ENCODE measurements around the gene LYST. TPM values are rescaled to one million over a fixed set of nuclear protein-coding genes. Genes with fewer than 3 reads are reported as not detected.
"Not testable (repeated sequence)": the region's sequence is repeated elsewhere in the genome, so short reads cannot be mapped to it uniquely, and the experiment has no call there.

LYST gene
- total and polyA plus RNA-seq, 4 experiments from 2014 or later, result 4.2 to 35.2 (median 21.0) TPM

GRCh38 chr1:235650341-235651169, 216.2 kb downstream of the LYST start:
- CTCF ChIA-PET (ENCODE audit: partially characterized antibody), result no interaction called here
- H3K4me1 ChIP-seq (ENCODE audit: insufficient read depth, low read length), result peaks cover 20% of the 10 kb centered on the region
- no peak for DNase-seq
- POLR2A ChIA-PET (ENCODE audit: partially characterized antibody), result no interaction called here
- Mint-ChIP-seq H3K4me1 (peaks cover 6 to 22% (median 15%) of the 10 kb centered on the region in 4 donors), H3K9me3 (peaks cover 0 to 23% (median 13%) of the 10 kb centered on the region in 8 donors), H3K4me3 (peak overlapping the region; percentile 47 to 80 (median 68)), H3K27ac (peak overlapping the region in 4 of 7 donors; percentile 31 to 79 (median 46)), H3K27me3 (peaks cover 38 to 46% of the 10 kb centered on the region in 2 donors), H3K36me3 (peaks cover 2 to 5% of the 10 kb centered on the region in 2 donors)
- no peaks in the 10 kb centered on the region for H3K9me3 ChIP-seq (ENCODE audit: control insufficient read depth in 1 of 2, low read length in 2 of 2)
- H3K36me3 ChIP-seq (ENCODE audit: insufficient read depth, low read length), result no peaks in the 10 kb centered on the region
- no peak overlapping the region for H3K4me3 ChIP-seq (ENCODE audit: low read length in 2 of 2)
- intact Hi-C loops (cut with micrococcal nuclease), result no loop called here
- no peak overlapping the region for H3K27ac ChIP-seq (ENCODE audit: low read depth, low read length)
- H3K27me3 ChIP-seq (ENCODE audit: insufficient read depth, low read length), result peaks cover 23% of the 10 kb centered on the region

GRCh38 chr1:235649368-235650163, 217.1 kb downstream of the LYST start, which contains the start of gene GNG4:
Gene GNG4 (minus strand): TSS chr1:235649784. CDS start chr1:235583838, 65,946 bp downstream.
- Mint-ChIP-seq H3K4me3 (peak within 1 kb of the TSS; percentile 84 to 93 (median 88)), H3K4me1 (peaks cover 6 to 26% (median 15%) of the 10 kb centered on the region in 4 donors), H3K27me3 (peaks cover 32 to 40% of the 10 kb centered on the region in 2 donors), H3K36me3 (peaks cover 2 to 5% of the 10 kb centered on the region in 2 donors), H3K9me3 (peaks cover 0 to 16% (median 10%) of the 10 kb centered on the region in 8 donors), H3K27ac (peak within 1 kb of the TSS in 6 of 7 donors; percentile 20 to 94 (median 88))
- peak within 1 kb of the TSS in 1 of 2 donors; percentile 32 for H3K4me3 ChIP-seq (ENCODE audit: low read length in 2 of 2)
- ChIA-PET CTCF (ENCODE audit: partially characterized antibody) (no interaction called here), POLR2A (ENCODE audit: partially characterized antibody) (interaction anchor here (0.9 to 1.5 kb wide), 3 partner anchors 9 to 145 kb away, joined by 3 to 5 read pairs (median 3); partner anchors contain the start of gene B3GALNT2)
- no peaks in the 10 kb centered on the region for H3K36me3 ChIP-seq (ENCODE audit: insufficient read depth, low read length)
- intact Hi-C loops (cut with micrococcal nuclease), result loop anchor here (5.0 kb wide), 1 partner anchor 218 kb away; the partner anchor contains the start of gene LYST
- H3K4me1 ChIP-seq (ENCODE audit: insufficient read depth, low read length), result peaks cover 20% of the 10 kb centered on the region
- H3K27ac ChIP-seq (ENCODE audit: low read depth, low read length), result no peak within 1 kb of the TSS
- H3K27me3 ChIP-seq (ENCODE audit: insufficient read depth, low read length), result peaks cover 23% of the 10 kb centered on the region
- peak in 4 of 5 donors; percentile 12 to 55 (median 32) for DNase-seq
- H3K9me3 ChIP-seq (ENCODE audit: control insufficient read depth in 1 of 2, low read length in 2 of 2), result no peaks in the 10 kb centered on the region

DNA sequence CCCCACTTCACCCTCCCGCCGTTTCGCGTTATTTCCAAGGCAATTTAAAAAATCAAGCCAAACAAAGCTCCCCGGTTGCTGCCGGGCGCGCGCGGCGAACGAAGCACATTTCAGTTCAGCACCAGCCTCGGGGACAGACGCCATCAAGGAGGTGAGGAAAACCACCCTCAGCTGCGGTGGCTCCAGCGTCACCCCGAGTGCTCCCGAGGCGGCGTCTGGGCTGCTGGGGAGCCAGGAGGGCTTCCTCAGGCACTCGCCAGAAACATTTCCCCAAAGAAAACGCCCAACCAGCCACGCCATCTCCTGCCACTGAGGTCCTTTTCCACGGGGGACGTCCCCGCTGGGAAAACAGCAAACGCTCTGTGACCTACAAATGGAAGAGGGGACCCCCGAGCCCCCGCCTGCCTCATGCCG, 217.7 kb downstream of the LYST start:
- peak overlapping the region in 6 of 7 donors; percentile 20 to 94 (median 88) for H3K27ac Mint-ChIP-seq
- no peak overlapping the region for H3K27ac ChIP-seq (ENCODE audit: low read depth, low read length)
- no peaks in the 10 kb centered on the region for H3K9me3 ChIP-seq (ENCODE audit: control insufficient read depth in 1 of 2, low read length in 2 of 2)
- H3K36me3 Mint-ChIP-seq, result peaks cover 2 to 3% of the 10 kb centered on the region in 2 donors
- H3K9me3 Mint-ChIP-seq, result peaks cover 0 to 13% (median 6%) of the 10 kb centered on the region in 8 donors
- intact Hi-C loops (cut with micrococcal nuclease), result loop anchor here (5.0 kb wide), 1 partner anchor 218 kb away; the partner anchor contains the start of gene LYST
- POLR2A ChIA-PET (ENCODE audit: partially characterized antibody), result interaction anchor here (0.9 to 1.5 kb wide), 3 partner anchors 9 to 145 kb away, joined by 3 to 5 read pairs (median 3); partner anchors contain the start of gene B3GALNT2
- CTCF ChIA-PET (ENCODE audit: partially characterized antibody), result no interaction called here
- peak overlapping the region; percentile 84 to 93 (median 88) for H3K4me3 Mint-ChIP-seq
- peak overlapping the region in 1 of 2 donors; percentile 32 for H3K4me3 ChIP-seq (ENCODE audit: low read length in 2 of 2)
- H3K4me1 Mint-ChIP-seq, result peaks cover 6 to 28% (median 17%) of the 10 kb centered on the region in 4 donors
- H3K36me3 ChIP-seq (ENCODE audit: insufficient read depth, low read length), result no peaks in the 10 kb centered on the region
- peaks cover 23% of the 10 kb centered on the region for H3K27me3 ChIP-seq (ENCODE audit: insufficient read depth, low read length)
- DNase-seq, result peak; percentile 50 to 79 (median 67)
- H3K4me1 ChIP-seq (ENCODE audit: insufficient read depth, low read length), result peaks cover 20% of the 10 kb centered on the region
- peaks cover 30 to 37% of the 10 kb centered on the region in 2 donors for H3K27me3 Mint-ChIP-seq

DNA sequence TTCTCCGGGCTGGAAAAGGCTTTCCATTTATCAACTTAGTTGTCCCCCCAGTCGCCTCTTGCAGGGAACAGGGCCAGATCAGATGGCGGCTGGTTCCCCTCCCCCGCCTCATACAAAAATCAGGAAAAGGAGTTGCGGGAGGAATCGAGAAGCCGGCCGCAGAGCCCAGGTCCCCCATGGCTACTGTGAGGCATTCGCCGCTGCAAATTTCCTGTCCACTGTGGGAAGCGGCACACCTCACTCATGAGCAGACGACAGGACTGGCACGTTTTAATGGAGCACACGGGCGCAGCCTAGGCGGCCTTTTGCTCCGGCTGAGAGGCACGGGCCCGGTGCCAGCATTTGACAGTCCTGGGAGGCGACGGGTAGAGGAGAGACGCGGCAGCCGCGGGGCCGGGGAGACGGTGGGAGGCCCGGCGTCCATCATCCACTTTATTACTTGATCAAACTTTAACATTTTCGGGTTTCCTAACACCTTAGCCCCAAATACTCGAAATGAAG, 218.2 kb downstream of the LYST start:
- H3K27me3 ChIP-seq (ENCODE audit: insufficient read depth, low read length), result peaks cover 23% of the 10 kb centered on the region
- Mint-ChIP-seq H3K27ac (peak overlapping the region in 5 of 7 donors; percentile 20 to 94 (median 86)), H3K9me3 (peaks cover 0 to 10% (median 3%) of the 10 kb centered on the region in 8 donors), H3K36me3 (peaks cover 0 to 2% of the 10 kb centered on the region in 2 donors), H3K4me3 (peak overlapping the region; percentile 84 to 93 (median 88)), H3K4me1 (peaks cover 7 to 32% (median 20%) of the 10 kb centered on the region in 4 donors), H3K27me3 (peaks cover 28 to 35% of the 10 kb centered on the region in 2 donors)
- H3K4me3 ChIP-seq (ENCODE audit: low read length in 2 of 2), result no peak overlapping the region
- peaks cover 21% of the 10 kb centered on the region for H3K4me1 ChIP-seq (ENCODE audit: insufficient read depth, low read length)
- no peaks in the 10 kb centered on the region for H3K9me3 ChIP-seq (ENCODE audit: control insufficient read depth in 1 of 2, low read length in 2 of 2)
- H3K27ac ChIP-seq (ENCODE audit: low read depth, low read length), result no peak overlapping the region
- ChIA-PET POLR2A (ENCODE audit: partially characterized antibody) (interaction anchor here (0.9 to 1.5 kb wide), 3 partner anchors 10 to 144 kb away, joined by 3 to 5 read pairs (median 3); partner anchors contain the start of gene B3GALNT2), CTCF (ENCODE audit: partially characterized antibody) (interaction anchor here (1.0 kb wide), 1 partner anchor 11 kb away, joined by 3 read pairs; no protein-coding TSS in a partner anchor)
- intact Hi-C loops (cut with micrococcal nuclease), result loop anchor here (5.0 kb wide), 1 partner anchor 219 kb away; the partner anchor contains the start of gene LYST
- H3K36me3 ChIP-seq (ENCODE audit: insufficient read depth, low read length), result no peaks in the 10 kb centered on the region
- no peak for DNase-seq

GRCh38 chr1:235647537-235647936, 219.2 kb downstream of the LYST start:
- CTCF ChIA-PET (ENCODE audit: partially characterized antibody), result interaction anchor here (1.0 kb wide), 1 partner anchor 10 kb away, joined by 3 read pairs; no protein-coding TSS in a partner anchor
- Mint-ChIP-seq H3K27ac (peak overlapping the region in 2 of 7 donors; percentile 59 to 86), H3K4me1 (peaks cover 16 to 41% (median 30%) of the 10 kb centered on the region in 4 donors), H3K27me3 (peaks cover 18 to 30% of the 10 kb centered on the region in 2 donors), H3K4me3 (peak overlapping the region in 1 of 8 donors; percentile 14)
- POLR2A ChIA-PET (ENCODE audit: partially characterized antibody); H3K36me3 ChIP-seq (ENCODE audit: insufficient read depth, low read length); DNase-seq; H3K9me3 Mint-ChIP-seq; H3K36me3 Mint-ChIP-seq; H3K9me3 ChIP-seq (ENCODE audit: control insufficient read depth in 1 of 2, low read length in 2 of 2); H3K27ac ChIP-seq (ENCODE audit: low read depth, low read length); H3K4me3 ChIP-seq (ENCODE audit: low read length in 2 of 2): not testable (repeated sequence)
- intact Hi-C loops (cut with micrococcal nuclease), result loop anchor here (5.0 kb wide), 1 partner anchor 220 kb away; the partner anchor contains the start of gene LYST
- H3K4me1 ChIP-seq (ENCODE audit: insufficient read depth, low read length), result peaks cover 30% of the 10 kb centered on the region
- peaks cover 23% of the 10 kb centered on the region for H3K27me3 ChIP-seq (ENCODE audit: insufficient read depth, low read length)

DNA sequence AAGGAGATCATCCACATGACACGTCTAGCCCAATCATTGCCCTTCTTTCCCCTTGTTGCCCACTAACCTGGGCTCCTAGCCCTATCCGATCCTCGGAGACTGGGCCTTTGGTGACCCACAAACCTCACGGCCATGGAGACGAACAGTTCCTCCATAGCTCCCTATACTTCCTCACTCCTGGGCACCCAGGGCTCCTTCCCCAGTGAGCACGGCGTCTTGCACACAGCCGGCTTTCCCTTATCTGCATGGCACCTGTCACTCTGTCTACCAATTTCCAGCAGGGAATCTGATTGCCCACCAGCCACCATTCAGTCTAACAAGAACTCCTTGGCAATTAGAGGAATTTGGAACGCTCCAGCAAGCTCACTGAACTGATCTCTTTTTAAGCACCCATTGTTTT, 220.2 kb downstream of the LYST start:
- Histone ChIP-seq H3K9me3 (ENCODE audit: control insufficient read depth in 1 of 2, low read length in 2 of 2) (no peaks in the 10 kb centered on the region), H3K36me3 (ENCODE audit: insufficient read depth, low read length) (no peaks in the 10 kb centered on the region), H3K4me3 (ENCODE audit: low read length in 2 of 2) (no peak overlapping the region), H3K27me3 (ENCODE audit: insufficient read depth, low read length) (peaks cover 20% of the 10 kb centered on the region), H3K4me1 (ENCODE audit: insufficient read depth, low read length) (peaks cover 41% of the 10 kb centered on the region), H3K27ac (ENCODE audit: low read depth, low read length) (no peak overlapping the region)
- ChIA-PET POLR2A (ENCODE audit: partially characterized antibody) (no interaction called here), CTCF (ENCODE audit: partially characterized antibody) (no interaction called here)
- Mint-ChIP-seq H3K27ac (peak overlapping the region in 4 of 7 donors; percentile 2 to 72 (median 42)), H3K36me3 (peaks cover 0 to 4% of the 10 kb centered on the region in 2 donors), H3K27me3 (peaks cover 13 to 25% of the 10 kb centered on the region in 2 donors), H3K4me1 (peaks cover 24 to 52% (median 40%) of the 10 kb centered on the region in 4 donors), H3K4me3 (no peak overlapping the region), H3K9me3 (no peaks in the 10 kb centered on the region)
- intact Hi-C loops (cut with micrococcal nuclease), result loop anchor here (5.0 kb wide), 1 partner anchor 221 kb away; the partner anchor contains the start of gene LYST
- DNase-seq, result no peak

Data from CD4-positive, alpha-beta memory T cell (primary cell).